GDM1 (cell line): ENCODE data around the gene ZNF469.
"Not testable (repeated sequence)": the region's sequence is repeated elsewhere in the genome, so short reads cannot be mapped to it uniquely, and the experiment has no call there.

Experiments used
- DNase-seq: peaks from one replicate; lab custom pipeline; 2025; lab: John Stamatoyannopoulos, UW

The ZNF469 gene

DNA sequence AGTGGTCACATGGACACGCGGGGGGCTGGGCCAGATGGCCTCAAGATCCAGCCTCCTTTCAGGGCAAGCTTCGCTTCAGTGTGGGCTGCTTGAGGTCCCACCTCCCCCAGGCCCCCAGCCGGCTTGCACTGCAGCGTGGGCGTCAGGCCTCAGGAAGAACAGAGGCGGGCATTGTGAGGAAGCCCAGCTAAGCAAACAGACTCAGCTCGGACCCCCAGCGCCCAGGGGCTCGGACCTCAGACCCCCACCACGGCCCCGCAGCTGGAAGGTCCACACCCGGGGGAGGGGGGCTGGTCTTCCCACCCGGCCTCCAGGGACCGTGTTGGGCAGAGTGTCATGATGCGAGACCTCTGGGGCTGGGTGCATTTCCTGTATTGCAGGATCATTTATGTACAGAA lies 24.7 kb upstream of the ZNF469 start:
- no peak for DNase-seq

DNA sequence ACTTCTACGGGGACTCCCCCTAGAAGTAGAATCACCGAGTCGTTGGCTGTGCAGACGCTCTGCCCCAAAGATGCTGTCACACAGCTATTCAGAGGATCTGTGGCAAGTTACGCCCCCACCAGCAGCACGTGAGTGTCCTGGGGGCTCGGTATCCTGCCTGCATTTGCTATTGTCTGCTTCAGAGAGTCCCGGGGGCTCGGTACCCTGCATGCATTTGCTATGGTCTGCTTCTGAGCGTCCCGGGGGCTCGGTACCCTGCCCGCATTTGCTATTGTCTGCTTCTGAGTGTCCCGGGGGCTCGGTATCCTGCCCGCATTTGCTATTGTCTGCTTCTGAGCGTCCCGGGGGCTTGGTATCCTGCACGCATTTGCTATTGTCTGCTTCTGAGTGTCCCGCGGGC lies 23.8 kb upstream of the ZNF469 start:
- DNase-seq, result no peak

DNA sequence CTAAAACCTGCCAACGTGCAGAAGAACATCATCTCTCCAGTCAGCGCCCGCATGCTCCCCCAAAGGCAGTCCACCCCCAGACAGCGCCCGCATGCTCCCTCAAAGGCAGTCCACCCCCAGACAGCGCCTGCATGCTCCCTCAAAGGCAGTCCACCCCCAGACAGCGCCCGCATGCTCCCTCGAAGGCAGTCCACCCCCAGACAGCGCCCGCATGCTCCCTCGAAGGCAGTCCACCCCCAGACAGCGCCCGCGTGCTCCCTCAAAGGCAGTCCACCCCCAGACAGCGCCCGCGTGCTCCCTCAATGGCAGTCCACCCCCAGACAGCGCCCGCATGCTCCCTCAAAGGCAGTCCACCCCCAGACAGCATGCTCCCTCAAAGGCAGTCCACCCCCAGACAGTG lies 22.4 kb upstream of the ZNF469 start:
- not testable (repeated sequence) for DNase-seq

DNA sequence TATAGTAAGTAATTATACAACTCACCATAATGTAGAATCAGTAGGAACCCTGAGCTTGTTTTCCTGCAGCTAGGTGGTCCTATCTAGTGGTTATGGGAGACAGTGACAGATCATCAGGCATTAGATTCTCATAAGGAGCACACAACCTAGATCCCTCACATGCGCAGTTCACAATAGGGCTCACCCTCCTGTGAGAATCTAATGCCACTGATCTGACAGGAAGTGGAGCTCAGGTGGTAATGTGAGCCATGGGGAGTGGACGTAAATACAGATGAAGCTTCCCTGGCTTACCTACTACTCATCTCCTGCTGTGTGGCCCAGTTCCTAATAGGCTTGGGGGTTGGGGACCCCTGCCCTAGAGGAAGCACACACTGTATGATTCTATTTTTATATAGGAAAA lies 21.8 kb upstream of the ZNF469 start:
- no peak for DNase-seq

DNA sequence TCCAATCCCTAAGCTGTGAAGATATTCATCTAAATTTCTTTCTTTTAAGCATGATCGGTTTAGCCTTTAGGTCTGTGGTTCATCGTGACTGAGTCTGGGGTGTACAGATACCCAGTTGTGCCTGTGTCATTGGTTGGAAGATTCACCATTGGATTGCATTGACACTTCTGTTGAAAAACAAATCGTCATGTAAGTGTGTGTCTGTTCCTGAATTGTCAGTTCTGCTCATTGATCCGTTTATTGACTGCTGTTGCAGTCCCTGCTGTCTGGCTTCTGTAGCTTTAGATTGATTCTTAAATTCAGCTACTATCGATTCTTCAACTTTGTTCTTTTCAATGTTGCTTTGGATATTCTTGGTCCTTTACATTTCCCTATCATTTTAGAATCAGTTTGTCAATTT lies 21.0 kb upstream of the ZNF469 start:
- DNase-seq, result no peak

DNA sequence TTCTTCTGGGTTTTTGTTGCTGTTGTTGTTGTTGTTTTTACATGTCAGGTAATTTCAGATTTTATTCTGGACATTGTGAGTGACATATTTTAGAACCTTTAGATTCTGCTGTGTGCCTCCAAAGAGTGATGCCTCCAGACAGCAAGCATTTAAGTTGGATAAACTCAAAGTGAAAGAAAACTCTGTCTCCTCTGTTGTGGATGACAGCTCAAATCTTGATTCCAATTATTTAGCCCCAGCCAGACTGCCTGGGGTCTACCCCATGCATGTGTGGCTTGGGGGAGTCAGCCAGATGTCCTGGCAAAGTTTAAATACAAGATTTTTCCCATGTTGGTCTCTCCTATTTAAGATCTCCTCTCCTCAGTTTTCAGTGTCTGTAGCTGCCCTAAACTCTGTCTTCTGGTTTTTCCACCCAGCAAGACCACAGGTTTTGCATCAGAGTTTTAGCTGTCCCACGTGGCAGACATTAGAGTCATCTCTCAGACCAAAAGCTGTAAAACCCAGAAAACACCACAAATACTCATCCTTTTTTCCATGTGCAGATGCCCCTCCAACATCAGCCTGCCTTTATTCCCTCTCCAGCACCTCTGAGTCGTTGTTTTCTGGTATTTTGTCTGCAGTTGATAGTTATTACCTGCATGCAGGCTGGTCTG lies 19.4 kb upstream of the ZNF469 start:
- DNase-seq, result no peak

DNA sequence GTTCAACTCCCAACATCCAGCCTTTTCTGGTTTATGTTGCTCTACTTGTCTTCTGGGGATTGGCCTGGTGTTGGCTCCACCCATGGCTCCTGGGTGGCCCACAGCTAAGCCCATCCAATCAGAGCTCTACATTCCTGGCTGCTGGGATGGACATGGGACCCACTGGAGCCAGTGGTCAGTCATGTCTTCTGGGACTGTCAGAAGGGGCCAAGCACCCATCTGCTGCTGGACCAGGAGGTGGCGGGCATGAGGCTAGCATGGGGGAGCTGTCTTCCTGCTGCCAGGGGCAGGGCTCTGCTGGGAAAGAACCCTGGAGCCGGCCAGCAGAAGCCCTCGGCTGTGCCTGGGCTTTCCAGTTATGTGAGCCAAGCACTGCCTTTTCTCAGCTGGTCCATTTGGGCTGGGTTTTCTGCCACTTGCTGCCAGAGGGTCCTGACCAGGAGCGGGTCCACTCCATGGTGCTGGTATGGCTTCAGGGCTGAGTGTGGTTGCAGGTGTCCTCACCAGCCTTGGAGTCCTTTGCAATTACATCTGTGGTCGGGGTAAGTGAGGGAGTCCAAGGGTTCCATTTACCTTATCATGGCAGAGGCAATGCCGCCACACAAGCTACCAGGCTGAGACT lies 17.4 kb upstream of the ZNF469 start:
- no peak for DNase-seq

DNA sequence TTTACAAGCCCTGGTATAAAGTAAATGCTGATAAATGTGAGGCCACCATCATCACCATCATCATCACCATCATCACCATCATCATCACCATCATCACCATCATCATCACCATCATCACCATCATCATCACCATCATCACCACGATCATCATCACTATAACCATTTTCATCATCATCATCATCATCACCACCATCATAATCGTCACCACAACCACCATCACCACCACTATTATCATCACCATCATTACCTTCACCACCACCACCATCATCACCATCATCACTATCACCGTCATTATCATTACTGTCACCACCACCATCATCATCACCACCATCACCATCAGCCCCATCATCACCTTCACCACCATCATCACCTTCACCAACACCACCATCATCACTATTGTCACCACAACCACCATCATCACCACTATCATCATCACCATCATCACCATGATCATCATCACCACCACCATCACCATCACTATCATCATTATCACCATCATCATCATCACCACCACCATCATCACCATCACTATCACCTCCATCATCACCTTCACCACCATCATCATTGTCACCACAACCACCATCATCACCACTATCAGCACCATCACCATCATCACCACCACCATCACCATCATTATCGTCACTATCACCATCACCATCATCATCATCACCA lies 16.6 kb upstream of the ZNF469 start:
- no peak for DNase-seq

DNA sequence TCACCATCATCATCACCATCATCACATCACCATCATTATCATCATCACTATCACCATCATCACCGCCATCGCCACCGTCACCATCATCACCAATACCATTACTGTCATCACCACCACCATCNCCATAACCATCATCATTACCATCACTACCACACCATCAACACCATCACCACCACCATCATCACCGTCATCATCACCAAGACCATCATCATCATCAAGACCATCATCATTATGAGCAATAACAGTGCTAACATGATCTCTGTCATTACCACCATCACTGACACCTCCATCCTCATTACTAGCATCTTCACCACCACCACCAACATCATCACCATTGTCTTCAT lies 16.1 kb upstream of the ZNF469 start:
- DNase-seq, result no peak

DNA sequence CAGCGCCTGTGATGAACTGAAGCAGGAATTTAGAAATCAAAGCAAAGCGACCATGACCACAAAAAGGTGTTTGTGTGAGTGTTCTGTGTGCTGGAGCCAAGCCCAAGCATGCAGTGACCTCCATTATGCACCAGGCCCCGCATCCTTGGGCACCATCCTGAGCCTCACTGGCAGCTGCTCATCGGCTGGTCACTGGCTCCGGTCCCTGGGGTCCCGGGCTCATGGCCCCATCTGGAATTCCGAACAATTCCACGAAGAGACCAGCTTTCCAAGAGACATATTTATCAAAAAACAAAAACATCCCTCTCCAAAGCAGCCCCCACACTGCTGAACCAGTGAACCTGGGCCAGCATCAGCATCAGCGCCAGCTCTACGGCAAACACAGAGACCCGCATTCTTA lies 15.2 kb upstream of the ZNF469 start:
- no peak for DNase-seq

DNA sequence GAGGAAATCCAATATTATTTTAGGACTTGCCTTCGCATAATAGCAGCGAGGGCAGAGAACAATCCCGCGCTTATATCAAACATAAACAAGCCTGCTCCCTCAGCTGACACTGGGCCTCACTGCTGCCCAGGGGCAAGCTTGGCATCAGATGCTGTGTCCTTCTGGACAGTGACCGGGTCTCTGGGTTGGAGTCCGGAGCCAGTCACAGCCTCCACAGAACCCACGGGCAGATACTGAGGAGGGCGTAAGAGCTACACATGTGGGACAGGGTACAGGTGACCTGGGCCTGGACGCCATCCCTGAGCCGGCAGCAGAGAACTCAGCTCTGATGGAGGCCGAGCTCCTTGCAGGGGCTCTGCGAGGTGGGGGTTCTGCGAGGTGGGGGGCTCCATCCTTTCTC lies 14.7 kb upstream of the ZNF469 start:
- no peak for DNase-seq

DNA sequence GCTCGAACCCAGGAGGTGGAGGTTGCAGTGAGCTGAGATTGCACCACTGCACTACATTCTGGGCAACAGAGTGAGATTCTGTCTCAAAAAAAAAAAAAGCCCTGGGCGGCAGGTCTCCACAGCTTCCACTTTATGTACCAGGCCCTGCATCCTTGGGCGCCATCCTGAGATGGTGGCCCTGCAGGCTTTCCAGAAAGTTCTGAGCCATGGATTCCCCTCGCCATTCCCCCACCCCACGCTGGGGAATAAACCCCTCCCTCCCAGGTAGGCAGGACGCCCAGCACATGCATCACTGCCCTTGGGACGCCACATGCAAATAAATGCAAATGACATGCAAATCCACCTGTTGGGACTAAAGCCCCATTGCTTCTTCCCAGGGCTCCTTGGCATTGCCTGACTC lies 13.8 kb upstream of the ZNF469 start:
- DNase-seq, result no peak

DNA sequence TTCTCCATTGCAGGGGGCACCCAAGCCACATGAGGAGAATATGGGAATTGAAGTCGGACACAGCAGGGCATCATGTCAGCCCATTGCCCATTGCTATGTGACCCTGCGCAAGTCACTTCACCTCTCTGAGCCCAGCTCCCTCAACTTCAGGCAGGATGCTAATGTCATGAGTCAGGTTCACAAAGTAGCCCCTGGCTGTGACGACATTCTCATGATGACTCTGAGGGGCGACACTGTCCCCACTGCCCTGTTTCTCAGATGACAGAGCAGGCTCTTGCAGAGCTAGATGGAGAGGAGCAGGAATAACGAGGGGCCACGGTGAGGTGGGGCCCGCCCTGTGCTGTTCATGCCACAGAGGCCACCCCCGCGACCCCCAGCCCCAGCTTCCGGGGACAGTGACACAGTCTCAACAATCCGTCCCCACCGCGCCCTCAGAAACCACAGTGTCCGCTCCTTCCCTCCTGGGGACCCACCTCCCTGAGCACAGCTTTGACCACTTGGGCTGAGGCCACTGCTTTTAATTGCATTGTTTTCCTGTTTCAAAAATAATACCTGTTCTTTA lies 13.2 kb upstream of the ZNF469 start:
- DNase-seq, result no peak

DNA sequence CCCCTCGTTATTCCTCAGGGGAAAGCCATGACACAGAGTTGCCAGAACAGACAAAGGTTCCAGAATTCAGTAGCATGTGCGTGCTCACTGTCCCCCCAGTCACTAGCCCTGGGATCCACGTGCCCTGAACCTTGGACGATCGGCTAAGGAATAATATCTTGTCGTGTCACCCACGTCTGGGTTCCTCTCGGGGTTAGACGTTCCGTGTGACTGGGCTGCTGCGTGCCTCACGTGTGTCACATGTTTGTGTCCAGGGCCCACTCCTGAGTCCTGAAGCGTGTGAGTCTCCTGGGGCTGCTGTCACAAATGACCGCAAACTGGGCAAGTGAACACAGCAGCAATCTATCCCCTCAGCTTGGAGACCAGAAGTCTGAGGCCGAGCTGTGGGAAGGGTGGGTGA lies 12.4 kb upstream of the ZNF469 start:
- DNase-seq, result no peak

DNA sequence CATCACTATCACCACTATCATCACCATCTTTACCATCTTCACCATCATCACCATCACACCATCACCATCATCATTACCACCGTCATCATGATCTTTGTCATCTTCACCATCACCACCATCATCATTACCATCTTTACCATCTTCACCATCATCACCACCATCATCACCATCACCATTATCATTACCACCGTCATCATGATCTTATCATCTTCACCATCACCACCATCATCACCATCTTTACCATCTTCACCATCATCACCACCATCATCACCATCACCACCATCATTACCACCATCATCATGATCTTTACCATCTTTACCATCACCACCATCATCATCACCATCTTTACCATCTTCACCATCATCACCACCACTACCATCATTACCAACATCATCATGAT lies 10.2 kb upstream of the ZNF469 start:
- no peak for DNase-seq

DNA sequence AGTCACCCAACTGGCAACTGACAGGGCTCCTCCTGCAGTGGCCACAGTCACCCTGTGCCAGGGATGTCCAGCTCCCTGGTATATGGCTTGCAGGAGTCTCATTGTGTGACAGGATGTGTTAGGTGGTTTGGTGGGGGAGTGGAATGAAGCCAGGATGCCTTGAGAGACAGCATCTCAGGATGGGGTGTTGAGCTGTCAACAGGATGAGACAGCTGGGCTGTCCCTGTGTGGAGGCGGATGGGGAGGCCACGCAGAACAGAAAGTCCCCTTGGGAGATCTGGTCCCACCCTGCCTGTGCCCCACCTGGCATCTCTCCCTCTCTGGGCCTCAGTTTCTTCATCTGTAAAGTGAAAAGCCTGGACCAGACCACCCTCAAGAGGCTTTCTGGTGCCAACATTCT lies 9.5 kb upstream of the ZNF469 start:
- no peak for DNase-seq

DNA sequence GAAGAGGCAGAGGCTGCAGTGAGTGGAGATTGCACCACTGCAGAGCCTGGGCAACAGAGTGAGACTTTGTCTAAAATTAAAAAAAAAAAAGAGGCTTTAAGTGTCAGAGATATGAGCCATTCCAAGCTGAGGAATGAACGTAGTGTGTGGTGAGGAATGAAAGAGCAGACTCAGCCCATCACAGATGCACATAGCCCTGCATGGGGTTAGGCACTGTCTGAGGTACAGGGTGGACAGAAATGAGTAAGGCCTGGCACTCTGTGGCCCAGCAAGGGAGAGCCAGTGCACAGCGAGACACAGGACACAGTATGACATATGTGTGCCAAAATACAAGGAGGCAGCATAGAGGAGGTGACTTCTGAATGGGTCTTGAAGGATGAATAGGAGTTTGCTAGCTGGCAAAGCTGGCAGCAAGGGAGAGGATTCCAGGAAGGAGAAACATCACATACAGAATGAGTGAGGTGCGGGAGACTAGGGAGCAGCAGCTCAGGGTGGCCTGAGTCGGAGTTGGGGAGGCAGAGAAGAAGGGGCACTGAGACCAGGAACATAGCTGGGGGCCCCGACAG lies 8.7 kb upstream of the ZNF469 start:
- DNase-seq, result no peak

DNA sequence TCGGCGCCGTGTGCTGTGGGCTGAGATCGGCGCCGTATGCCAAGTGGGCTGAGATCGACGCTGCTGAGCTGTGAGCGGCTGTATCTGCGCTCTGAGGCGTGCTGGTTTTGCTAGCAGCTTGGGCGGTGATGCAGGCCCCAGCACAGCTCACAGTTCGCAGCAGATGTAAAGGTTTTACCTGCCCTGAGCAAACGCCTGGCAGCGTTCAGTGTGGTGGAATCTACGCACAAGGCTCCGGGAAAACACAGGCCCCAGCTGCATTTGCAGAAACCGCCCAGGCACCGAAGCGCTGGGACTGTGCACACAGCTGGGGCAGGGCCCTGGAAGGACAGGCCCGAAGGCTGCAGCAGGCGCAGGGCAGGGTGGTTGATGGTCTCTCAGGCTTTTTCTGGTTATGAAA lies 8.0 kb upstream of the ZNF469 start:
- DNase-seq, result no peak

DNA sequence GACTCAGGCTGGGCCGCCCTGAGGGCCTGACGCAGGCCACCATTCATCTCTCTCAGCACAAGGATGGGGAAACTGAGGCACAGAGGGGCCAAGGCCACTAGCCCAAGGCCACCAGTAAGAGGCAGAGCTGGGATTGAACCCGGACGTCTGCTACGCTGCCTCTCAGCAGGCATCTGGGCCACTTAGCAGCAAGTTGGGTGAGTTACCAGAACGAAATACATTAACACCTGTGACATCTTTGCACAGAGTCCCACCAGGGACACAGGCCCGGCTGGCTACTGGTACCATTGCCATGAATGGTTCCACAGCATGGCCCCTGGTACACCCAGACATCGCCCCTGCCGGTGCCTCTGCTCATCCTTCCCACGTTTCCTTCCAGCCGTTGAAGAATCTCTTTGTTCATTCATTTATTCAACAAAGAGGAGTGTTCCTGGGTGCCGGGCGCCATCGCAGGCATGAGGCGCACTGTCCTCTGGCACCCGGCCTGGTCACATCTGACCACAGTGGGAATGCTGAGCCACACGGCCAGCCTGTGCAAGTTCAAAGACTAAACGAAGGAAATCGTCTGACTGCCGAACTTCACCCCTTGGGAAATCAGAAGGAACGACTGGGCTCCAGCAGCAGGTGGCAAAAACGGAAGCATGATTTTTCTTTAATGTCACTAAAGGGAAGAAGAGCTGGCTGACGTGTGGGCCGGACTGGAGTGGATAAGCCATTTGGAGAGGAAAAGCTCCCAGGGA lies 7.4 kb upstream of the ZNF469 start:
- no peak for DNase-seq

DNA sequence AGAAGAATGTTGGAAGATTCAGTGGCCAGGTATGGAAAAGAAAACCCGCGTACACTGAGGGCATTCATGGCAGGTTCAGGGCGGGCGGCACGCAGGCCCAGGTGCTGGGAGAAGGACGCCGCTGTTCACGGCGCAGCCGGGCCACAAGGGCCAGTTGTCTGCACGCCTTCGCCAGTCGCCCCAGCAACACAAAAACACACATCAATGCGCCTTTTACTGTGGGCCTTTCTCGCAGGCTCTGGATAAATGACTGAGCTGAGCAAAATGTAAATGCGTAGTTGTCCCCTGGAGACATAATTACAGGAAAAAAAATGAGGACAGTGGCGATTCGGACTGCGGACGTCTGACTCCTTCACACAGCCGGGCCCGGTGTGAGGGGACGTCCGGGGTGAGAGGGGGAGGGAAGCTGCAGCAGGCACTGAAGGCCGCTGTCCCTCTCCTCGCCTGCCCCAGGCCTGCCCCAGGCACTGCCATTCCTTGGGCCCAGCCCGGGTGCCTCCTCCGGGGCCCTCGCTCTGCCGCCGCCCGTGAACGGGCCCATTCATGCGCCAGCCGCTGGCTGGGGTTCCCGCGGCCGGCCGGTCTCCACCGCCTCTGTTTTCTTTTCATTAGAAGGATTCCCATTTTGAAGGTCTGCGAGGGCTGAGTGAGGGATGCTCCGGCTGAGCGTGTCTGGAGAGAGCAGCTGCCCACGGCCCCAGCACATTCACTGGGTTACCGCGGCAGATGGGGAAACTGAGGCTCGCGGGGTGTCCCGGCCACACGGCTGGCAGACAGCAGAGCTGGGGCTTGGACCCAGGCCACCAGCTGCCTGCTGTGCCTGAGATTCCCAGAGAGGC lies 6.5 kb upstream of the ZNF469 start:
- DNase-seq, result no peak
